GM12873 (cell line): ENCODE results near the gene GPATCH2.
A peak's percentile ranks its signal among the peaks of the same experiment; 100 is the strongest.

Experiments used
- CTCF ChIP-seq: IDR thresholded peaks from 2 replicates; pipeline ENCODE4 v1.5.1; 2012; ENCODE audit warnings: low read depth, mild to moderate bottlenecking, moderate library complexity, low read length, control low read depth; ENCODE audit not compliant: insufficient read depth; ENCODE audit errors: missing control alignments

GPATCH2 gene

DNA sequence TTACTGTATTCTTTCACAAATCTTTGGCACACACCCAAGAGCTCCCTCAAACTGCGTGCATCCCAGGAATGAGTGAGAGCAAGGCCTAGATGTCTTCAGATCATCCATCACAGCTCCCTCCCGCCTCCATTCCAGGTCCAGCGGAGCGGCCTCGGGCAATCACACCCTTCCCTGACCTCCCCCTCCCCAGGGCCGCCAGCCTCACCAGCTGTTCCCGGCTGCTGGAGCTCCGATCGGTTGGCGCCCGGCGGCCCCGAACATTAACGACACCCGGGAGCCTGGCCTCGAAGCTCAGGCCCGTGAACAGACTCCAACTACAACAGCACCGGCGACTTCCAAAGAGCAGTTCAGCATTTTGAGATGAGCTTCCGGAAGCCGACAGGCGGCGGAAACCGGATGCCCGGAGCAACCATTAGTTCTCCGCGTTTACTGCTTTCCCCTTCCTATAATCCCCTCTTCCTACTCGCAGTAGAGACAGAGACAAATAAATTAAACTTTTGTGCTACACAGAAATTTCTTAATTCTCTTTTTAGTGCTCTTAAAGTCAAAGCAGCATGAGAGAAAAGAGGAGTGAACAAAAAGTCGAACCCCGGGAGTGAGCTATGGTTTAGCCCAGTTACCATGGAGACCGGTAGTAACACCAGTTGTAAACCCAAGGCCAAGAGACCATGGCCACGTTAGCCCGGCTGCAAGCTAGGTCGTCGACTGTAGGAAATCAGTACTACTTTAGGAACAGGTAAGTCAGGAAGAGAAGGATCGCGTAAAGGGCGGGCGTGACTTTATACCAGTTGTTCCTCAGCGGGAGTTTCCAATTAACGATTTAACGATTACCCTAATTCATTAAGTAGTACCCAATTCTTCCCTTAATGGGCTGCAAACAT lies at the start of gene GPATCH2, which contains the start of gene SPATA17:
TSS of gene GPATCH2 (minus strand) at position 380 of the 881 bp plus-strand sequence. CDS start at position 261, 119 bp downstream.
TSS of gene SPATA17 (plus strand) at position 634 of the 881 bp plus-strand sequence. CDS start at position 669, 35 bp downstream.
- peak; percentile 29 for TF ChIP-seq CTCF

DNA sequence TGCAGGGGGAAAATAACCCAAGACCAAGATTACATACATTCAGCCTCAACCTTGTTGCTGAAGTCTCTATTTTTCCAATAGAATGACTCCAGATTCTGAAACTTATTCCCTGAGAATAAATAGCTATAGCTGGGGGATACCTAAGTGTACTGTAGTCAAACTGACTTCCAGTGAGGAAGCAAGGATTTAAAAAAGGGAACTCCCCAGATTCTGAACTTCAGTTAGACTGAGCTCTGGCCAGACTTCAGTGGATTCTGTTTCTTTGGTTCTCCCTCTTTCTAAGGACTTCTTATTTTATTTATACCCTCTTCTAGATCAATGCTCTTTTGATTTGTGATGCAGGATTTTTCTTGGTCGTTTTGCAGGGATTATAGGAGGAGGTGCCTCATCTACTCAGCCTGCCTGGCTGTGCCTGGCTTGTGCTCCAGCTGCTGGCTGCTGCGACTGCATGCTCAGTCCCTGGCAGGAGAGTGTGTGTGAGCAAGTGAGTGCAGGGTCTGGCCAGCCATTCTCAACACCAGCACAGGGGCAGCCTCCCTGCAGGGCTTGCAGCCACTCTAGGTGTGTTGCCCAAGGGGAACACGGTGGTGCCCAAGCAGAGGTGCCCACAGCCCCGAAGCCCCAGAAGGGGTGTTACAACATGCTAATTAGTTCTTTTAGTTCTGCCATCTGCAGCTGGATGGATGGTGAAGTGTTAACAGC lies 43.3 kb upstream of the GPATCH2 start:
- TF ChIP-seq CTCF, result no peak

DNA sequence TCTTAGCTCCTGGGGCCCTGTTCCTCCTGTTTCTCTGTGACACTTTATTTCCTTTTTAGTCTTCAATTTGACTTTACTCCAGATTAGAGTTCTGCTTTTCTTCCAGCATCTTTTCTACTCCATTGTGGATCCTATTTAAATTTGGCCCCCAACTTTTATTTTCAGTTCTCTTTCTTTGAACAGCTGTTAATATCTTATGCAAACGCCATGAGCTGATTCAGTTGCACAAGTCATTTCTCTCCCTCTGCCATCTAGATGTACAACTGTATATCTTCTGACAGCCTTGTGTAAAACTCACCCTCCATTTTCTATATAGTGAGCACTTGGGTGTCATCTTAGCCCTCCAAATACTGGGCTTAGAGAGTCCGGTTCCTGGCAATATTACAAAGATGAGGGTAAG lies 42.5 kb upstream of the GPATCH2 start:
- TF ChIP-seq CTCF, result no peak

- no peak for TF ChIP-seq CTCF
Observed at GRCh38 chr1:217668351-217668940, 37.6 kb upstream of the GPATCH2 start.

DNA sequence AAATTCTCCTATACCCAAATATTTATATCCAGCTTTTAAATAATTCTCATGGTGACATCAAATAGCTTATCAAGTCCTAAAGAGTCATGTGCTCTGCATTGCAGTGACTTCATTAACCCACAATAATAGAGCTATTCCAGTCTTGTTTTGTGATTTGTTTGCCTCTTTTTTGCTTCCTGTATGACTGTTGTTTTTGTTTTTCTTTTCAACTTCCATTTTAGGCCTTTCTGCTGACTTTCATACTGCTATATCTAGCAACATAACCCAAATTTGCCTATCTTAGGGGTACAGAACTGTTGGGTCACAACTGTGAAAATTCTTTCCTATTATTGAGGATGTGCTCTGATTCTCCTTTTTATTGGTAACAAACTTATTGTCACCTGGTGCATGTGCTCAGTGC lies 30.5 kb upstream of the GPATCH2 start:
- no peak for TF ChIP-seq CTCF

DNA sequence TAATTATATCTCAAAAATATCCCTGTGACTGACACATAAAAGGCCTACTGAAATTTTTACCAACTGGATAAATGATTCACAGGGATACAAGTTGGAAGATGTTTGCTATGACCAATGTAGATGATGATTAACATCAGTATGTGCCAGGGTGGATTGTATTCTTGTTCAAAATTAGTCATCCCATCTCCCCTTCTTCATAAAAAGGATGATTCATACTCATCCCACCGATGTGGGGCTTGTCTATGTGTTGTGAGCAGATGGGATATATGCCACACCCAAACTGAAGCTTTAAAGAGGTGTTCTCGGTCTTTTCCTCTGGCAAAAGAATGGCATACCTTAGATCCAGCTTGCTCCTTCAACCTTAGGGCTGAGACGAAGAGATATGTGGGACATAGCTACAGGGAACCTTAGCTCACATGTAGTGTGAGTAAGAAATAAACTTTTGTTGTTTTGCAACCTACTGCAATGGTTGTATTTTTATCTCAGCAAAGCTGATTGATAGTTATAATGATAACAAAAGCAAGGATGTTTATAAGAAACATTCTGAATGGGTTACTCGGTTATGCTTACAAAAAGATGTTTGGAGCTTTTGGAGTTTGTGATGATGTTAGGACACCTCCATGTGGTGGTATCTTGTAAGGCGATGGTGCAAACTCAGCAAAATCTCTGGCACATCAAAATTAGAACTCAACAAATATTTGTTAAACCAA lies 29.6 kb upstream of the GPATCH2 start:
- TF ChIP-seq CTCF, result peak; percentile 56

- no peak for TF ChIP-seq CTCF
Observed at GRCh38 chr1:217650674-217651073, 19.8 kb upstream of the GPATCH2 start.
